ENCODE data around the gene ERG. TPM values are rescaled to one million over a fixed set of nuclear protein-coding genes. Genes with fewer than 3 reads are reported as not detected.

Gene ERG
- total and polyA plus RNA-seq, 11 donors, result 5.9 to 37.9 (median 15.4) TPM

GRCh38 chr21:38337793-38338192 lies 160.5 kb downstream of the ERG start:
- Histone ChIP-seq H3K9me3 (no peaks in the 10 kb centered on the region), H3K4me3 (no peak overlapping the region), H3K4me1 (no peaks in the 10 kb centered on the region), H3K36me3 (no peaks in the 10 kb centered on the region), H3K27me3 (no peaks in the 10 kb centered on the region), H3K27ac (no peak overlapping the region)
- 92 to 100% (median 98%) methylated on average over 5 of the region's 5 CpGs for WGBS, 4 donors
- TF ChIP-seq POLR2A (IDR thresholded peaks at IDR 0.05), result no peak
- no peak for TF ChIP-seq CTCF (IDR thresholded peaks at IDR 0.05)
- DNase-seq, result no peak
- intact Hi-C loops (cut with DNase I), result no loop called here
- no peak for ATAC-seq

DNA sequence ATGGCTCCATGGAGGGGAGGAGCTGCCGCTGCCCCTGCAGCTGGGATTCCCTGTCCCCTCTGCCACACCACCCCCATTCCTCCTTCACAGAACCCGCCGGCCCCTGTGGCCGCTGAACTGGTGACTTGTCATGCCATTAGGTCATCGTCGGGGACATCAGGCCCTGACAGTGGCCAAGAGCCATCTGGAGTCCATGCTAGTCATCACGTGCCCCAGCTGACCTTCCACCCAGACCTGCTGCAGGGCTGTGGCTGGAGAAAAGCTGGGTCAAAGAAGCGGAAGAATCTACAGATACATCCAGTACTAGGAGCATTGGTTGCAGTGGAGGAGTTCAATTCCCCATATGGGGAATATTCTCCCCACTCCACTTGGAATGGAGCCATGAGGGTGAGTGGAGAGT lies 163.4 kb downstream of the ERG start:
- ATAC-seq (no peak), DNase-seq (peak in 1 of 5 donors; percentile 34)
- intact Hi-C loops (cut with DNase I), result no loop called here
- TF ChIP-seq CTCF (IDR thresholded peaks at IDR 0.05), result no peak
- TF ChIP-seq POLR2A (IDR thresholded peaks at IDR 0.05), result no peak
- Histone ChIP-seq H3K9me3 (no peaks in the 10 kb centered on the region), H3K36me3 (no peaks in the 10 kb centered on the region), H3K27ac (no peak overlapping the region), H3K4me1 (no peaks in the 10 kb centered on the region), H3K4me3 (no peak overlapping the region), H3K27me3 (no peaks in the 10 kb centered on the region)
- WGBS, 4 donors, result 79 to 96% (median 83%) methylated on average over 4 to 8 of the region's 8 CpGs

GRCh38 chr21:38333301-38334272 lies 164.7 kb downstream of the ERG start:
- intact Hi-C loops (cut with DNase I), result no loop called here
- Histone ChIP-seq H3K4me3 (no peak overlapping the region), H3K36me3 (no peaks in the 10 kb centered on the region), H3K27me3 (no peaks in the 10 kb centered on the region), H3K9me3 (no peaks in the 10 kb centered on the region), H3K4me1 (no peaks in the 10 kb centered on the region), H3K27ac (no peak overlapping the region)
- WGBS, 4 donors, result 69 to 77% (median 75%) methylated on average over 8 of the region's 8 CpGs
- DNase-seq (peak in 1 of 5 donors; percentile 54), ATAC-seq (peak in 3 of 4 donors; percentile 41 to 65 (median 62))
- TF ChIP-seq POLR2A (IDR thresholded peaks at IDR 0.05) (no peak), CTCF (IDR thresholded peaks at IDR 0.05) (peak in 4 of 12 donors; percentile 31 to 39 (median 36))

GRCh38 chr21:38330666-38331065 lies 167.6 kb downstream of the ERG start:
- Histone ChIP-seq H3K27me3 (peaks cover 0 to 5% (median 0%) of the 10 kb centered on the region in 9 donors), H3K36me3 (no peaks in the 10 kb centered on the region), H3K27ac (no peak overlapping the region), H3K4me1 (peaks cover 0 to 4% (median 0%) of the 10 kb centered on the region in 12 donors), H3K4me3 (no peak overlapping the region), H3K9me3 (no peaks in the 10 kb centered on the region)
- 90 to 95% (median 93%) methylated on average over 2 of the region's 2 CpGs for WGBS, 4 donors
- DNase-seq, result no peak
- ATAC-seq, result no peak
- TF ChIP-seq POLR2A (IDR thresholded peaks at IDR 0.05), result no peak
- intact Hi-C loops (cut with DNase I), result no loop called here

Other genes starting within 250 kb of the ERG start
- gene KCNJ15, start 241.5 kb downstream of the ERG start, total RNA-seq, result 1 to 10 TPM in 4 of 9 donors, under 1 TPM in 5; 0.07 to 1.8 (median 0.54) TPM
- under 1 TPM; 0.15 to 0.38 TPM for gene KCNJ15, start 241.5 kb downstream of the ERG start, polyA plus RNA-seq

Data from heart left ventricle (tissue), 16 donors.